NOMO-1 treated with DMSO at 0.1 percent for 48 hours (cell line): ENCODE results near the gene SLC25A34.

ENCODE experiments used
- DNase-seq: peaks from one replicate; lab custom pipeline; 2025; ENCODE audit not compliant: unreplicated experiment; lab: John Stamatoyannopoulos, UW

The SLC25A34 gene

DNA sequence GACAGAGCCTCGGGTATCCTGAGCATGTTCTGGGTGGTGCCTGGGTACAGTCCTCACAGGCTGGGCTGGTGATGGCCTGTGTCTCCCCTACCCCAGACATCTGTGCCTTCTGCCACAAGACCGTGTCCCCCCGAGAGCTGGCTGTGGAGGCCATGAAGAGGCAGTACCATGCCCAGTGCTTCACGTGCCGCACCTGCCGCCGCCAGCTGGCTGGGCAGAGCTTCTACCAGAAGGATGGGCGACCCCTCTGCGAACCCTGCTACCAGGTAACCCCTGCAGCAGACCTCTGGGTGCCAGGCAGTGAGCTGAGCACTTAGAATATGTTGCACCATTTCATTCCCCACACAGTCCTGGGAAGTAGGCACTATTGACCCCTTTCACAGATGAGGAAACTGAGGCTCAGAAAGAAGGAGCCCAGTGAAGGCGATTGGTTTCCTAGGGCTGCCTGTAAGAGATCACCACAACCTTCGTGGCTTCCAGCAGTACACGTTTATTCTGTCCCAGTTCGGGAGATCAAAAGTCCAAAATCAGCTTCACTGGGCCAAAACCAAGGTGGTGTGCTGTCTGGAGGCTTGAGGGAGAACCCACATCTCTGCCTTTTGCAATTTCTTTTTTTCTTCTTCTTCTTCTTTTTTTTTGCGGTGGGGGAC, 34.4 kb downstream of the SLC25A34 start:
- DNase-seq: no peak

DNA sequence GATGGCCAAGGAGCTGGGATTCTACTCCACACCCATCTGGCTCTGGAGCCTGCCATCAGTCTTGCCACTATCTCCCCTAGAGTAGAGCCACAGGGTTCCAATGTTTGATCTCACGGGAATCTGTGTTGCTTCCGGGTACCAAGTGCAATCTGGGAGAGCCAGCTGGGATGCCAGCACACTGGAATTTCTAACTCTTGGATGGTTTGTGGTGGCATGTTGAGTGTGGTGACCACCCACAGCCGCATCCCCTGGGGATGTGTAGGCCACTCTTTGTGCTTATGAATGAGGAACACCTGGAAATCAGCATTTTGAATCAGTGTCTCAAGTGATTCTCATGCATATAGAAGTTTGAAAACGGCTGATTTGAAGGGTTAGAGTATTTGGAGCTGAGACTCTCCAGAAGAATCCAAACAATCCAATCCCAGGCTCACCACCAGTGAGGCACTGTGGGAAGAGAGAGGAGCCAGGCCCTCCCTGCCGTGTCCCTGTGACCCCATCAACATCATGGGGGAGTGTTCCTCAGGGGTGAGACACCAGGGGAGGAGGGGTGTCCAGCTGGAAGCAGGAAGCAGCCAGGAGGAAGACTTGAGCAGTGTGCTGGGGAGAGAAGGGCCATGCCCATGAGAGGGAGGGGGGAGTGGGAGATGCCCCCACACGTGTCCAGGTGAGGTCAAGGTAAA, 35.9 kb downstream of the SLC25A34 start:
- no peak for DNase-seq

DNA sequence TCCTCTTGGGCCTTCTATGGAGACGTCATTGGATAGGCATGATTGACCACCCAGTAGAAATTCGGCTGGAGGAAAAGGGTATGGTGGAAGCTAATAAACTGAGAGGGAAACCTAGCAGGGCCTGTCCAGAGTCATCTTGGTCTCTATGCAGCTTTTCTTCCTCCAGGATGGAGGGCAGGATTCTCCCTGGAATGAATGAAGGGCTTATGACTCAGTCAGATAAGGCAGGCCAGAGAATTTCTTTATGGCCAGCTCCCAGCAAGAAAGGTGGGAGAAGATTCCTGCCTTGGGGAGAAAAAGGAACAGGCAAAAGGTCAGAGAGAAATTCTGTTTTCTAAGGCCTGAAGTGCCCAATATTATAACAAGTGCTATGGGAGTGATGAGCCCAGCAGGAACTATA, 39.6 kb downstream of the SLC25A34 start:
- DNase-seq: no peak

DNA sequence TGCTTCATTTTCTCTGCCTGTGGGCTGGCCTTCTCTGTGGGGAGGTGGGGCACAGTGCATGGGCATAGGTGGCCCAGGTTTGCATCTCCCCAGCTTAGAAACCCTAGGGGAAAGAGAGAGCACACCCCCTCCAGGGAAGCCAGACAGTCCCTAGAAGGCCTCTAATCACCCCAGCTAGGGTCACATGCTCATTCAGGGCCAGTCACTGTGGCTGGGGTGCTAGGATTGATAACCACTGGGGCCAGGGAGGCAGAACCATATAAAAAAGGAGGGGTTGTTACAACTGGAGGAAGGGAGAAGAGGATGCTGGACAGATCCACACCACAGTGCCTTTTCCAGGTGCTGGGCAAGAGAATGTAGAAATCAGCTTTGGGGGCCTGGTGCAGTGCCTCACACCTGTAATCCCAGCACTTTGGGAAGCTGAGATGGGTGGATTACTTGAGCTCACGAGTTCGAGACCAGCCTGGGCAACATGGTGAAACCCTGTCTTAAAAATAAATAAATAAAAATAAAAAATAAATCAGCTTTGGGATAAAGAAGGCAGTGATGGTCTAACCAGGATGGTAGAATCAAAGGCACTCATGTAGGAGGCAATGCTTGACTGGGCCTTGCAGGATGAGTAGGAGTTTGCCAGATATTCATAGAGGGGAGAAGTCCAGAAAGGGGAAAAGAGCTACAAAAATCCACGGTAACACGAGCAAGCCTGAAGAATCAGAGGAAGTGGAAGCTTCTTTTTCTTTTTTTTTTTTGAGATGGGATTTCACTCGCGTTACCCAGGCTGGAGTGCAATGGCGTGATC, 42.0 kb downstream of the SLC25A34 start:
- no peak for DNase-seq

DNA sequence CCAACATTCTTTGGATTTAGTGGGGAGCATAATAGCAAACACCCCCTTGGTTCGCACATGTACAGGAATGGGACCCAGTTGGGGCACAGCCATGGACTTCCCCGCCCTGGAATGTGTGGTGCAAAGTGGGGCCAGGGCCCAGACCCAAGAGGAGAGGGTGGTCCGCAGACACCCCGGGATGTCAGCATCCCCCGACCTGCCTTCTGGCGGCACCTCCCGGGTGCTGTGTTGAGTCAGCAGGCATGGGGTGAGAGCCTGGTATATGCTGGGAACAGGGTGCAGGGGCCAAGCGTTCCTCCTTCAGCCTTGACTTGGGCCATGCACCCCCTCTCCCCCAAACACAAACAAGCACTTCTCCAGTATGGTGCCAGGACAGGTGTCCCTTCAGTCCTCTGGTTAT, 49.6 kb downstream of the SLC25A34 start:
- no peak for DNase-seq

DNA sequence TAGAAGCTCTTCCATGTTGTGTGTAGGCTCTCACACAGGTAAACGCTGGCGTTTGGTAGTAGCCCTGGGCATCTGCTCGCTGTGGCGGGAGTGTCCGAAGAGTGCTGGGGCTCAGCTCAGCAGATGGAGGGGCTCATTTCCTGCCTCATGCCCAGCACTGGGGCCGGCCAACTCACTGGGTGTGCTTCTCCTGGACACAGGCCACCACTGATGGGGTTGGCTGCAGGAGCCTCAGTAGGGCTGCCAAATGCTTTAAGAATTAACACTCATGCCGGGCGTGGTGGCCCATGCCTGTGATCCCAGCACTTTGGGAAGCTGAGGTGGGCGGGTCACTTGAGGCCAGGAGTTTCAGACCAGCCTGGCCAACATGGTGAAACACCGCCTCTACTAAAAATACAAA, 50.5 kb downstream of the SLC25A34 start:
- no peak for DNase-seq

DNA sequence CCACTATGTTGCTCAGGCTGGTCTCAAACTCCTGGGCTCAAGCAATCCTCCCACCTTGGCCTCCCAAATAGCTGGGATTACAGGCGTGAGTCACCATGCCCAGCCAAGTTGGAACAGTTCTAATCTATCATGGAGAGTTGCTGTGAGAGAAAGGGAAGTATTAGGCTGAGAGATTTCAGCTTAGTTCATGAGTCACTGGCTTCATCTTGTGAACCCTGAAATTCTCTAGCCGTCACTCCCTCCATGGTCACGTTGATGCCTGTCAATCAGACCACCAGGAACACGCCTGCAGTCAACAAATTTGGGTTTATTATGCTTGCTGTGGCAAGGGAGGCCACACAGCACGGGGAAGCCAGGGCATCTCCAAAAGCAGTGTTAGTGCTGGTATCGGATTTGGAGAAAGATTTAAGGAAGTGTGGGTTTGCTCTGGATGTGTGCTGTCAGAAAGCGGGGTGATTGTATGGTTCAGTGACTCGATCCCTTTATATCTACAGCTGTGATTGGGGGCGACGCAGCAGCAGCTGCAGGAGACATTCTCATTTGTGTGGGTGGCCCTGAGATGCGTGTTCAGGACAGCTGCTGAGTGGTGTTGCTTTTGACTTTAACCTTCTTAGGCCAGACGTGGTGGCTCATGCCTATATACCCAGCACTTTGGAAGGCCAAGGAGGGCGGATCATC, 52.7 kb downstream of the SLC25A34 start:
- peak; percentile 56 for DNase-seq
